HepG2 (cell line): ENCODE results near the gene PLK5. TPM values are rescaled to one million over a fixed set of nuclear protein-coding genes. Genes with fewer than 3 reads are reported as not detected.

Source experiments
- ARID5B ChIP-seq: IDR thresholded peaks from 2 replicates; pipeline ENCODE4 v1.4.0; 2020; ENCODE audit warnings: mild to moderate bottlenecking, missing genetic modification reagents
- CBX5 ChIP-seq: sonication (generic); formaldehyde crosslinking; IDR thresholded peaks from 2 replicates; pipeline ENCODE4 v1.4.0; 2020; ENCODE audit warnings: missing genetic modification reagents, borderline replicate concordance
- HDAC2 ChIP-seq: sonication (generic); formaldehyde crosslinking; IDR thresholded peaks from 2 replicates; pipeline ENCODE4 v1.4.0; 2020; ENCODE audit warnings: missing genetic modification reagents
- ISL2 ChIP-seq: sonication (generic); formaldehyde crosslinking; IDR thresholded peaks from 2 replicates; pipeline ENCODE4 v1.5.0; 2020; ENCODE audit warnings: missing genetic modification reagents
- KDM1A ChIP-seq: IDR thresholded peaks from 2 replicates; pipeline ENCODE4 v1.6.1; 2016; ENCODE audit warnings: missing compliant biosample characterization
- KDM2A ChIP-seq: sonication (generic); formaldehyde crosslinking; IDR thresholded peaks from 2 replicates; pipeline ENCODE4 v1.4.0; 2020; ENCODE audit warnings: low read depth, missing genetic modification reagents, borderline replicate concordance
- MLLT10 ChIP-seq: sonication (generic); formaldehyde crosslinking; IDR thresholded peaks from 2 replicates; pipeline ENCODE4 v1.4.0; 2020; ENCODE audit warnings: missing genetic modification reagents
- NR1H2 ChIP-seq: sonication (generic); formaldehyde crosslinking; IDR thresholded peaks from 2 replicates; pipeline ENCODE4 v1.8.1; 2022; ENCODE audit warnings: low read depth, missing genetic modification reagents, borderline replicate concordance
- PBX2 ChIP-seq: IDR thresholded peaks from 2 replicates; pipeline ENCODE4 v1.6.1; 2016; ENCODE audit warnings: control low read depth
- POLR2AphosphoS5 ChIP-seq: IDR thresholded peaks from 2 replicates; pipeline ENCODE4 v1.6.1; 2012; ENCODE audit warnings: low read depth, low read length
- RAD51 ChIP-seq: fragments of 450-650 bp; IDR thresholded peaks from 2 replicates; pipeline ENCODE4 v1.6.1; 2016; ENCODE audit warnings: borderline replicate concordance
- RBFOX2 ChIP-seq: fragments of 200-400 bp; formaldehyde crosslinking; IDR thresholded peaks from 2 replicates; pipeline ENCODE4 v1.6.1; 2017; ENCODE audit warnings: low read depth, mild to moderate bottlenecking, low read length
- SIN3A ChIP-seq: IDR thresholded peaks from 2 replicates; pipeline ENCODE4 v1.6.1; 2011; ENCODE audit warnings: low read depth, mild to moderate bottlenecking, control low read depth, low read length, borderline replicate concordance
- THAP7 ChIP-seq: sonication (generic); formaldehyde crosslinking; IDR thresholded peaks from 2 replicates; pipeline ENCODE4 v1.8.1; 2023; ENCODE audit warnings: mild to moderate bottlenecking, missing genetic modification reagents
- YEATS2 ChIP-seq: sonication (generic); formaldehyde crosslinking; IDR thresholded peaks from 2 replicates; pipeline ENCODE4 v1.4.0; 2020; ENCODE audit warnings: missing genetic modification reagents, borderline replicate concordance
- ZBTB2 ChIP-seq: sonication (generic); formaldehyde crosslinking; IDR thresholded peaks from 2 replicates; pipeline ENCODE4 v1.8.0; 2022; ENCODE audit warnings: low read depth, missing genetic modification reagents
- ZFX ChIP-seq: sonication (generic); formaldehyde crosslinking; IDR thresholded peaks from 2 replicates; pipeline ENCODE4 v1.4.0; 2020; ENCODE audit warnings: mild to moderate bottlenecking, low read depth, missing genetic modification reagents, moderate library complexity
- ZNF275 ChIP-seq: sonication (generic); formaldehyde crosslinking; IDR thresholded peaks from 2 replicates; pipeline ENCODE4 v1.8.0; 2022; ENCODE audit warnings: missing genetic modification reagents, mild to moderate bottlenecking, inconsistent platforms, borderline replicate concordance
- ZNF598 ChIP-seq: sonication (generic); formaldehyde crosslinking; IDR thresholded peaks from 2 replicates; pipeline ENCODE4 v1.5.1; 2020; ENCODE audit warnings: mild to moderate bottlenecking, missing genetic modification reagents, borderline replicate concordance
- ZNF746 ChIP-seq: sonication (generic); formaldehyde crosslinking; IDR thresholded peaks from 2 replicates; pipeline ENCODE4 v1.8.0; 2022; ENCODE audit warnings: mild to moderate bottlenecking, missing genetic modification reagents
- ZNF747 ChIP-seq: sonication (generic); formaldehyde crosslinking; IDR thresholded peaks from 2 replicates; pipeline ENCODE4 v1.8.1; 2023; ENCODE audit warnings: missing genetic modification reagents, mild to moderate bottlenecking, borderline replicate concordance
- polyA plus RNA-seq, 8 experiments: library from polyadenylated mRNA; depleted of rRNA in 3 of 8; stranded (reverse) in 7 of 8; unstranded in 1 of 8; fragments of >200 nt; fragmentation: Illumina TruSeq in 4 of 8; extraction: Trizol in 4 of 8; gene quantifications; 2 replicates each; pipeline versions ENCODE4 v1.2.1 to v1.2.3, GENCODE V29; 2011 to 2016; ENCODE audit warnings: low read depth in 4 of 8, missing spikeins in 1 of 8, mixed read lengths in 1 of 8; ENCODE audit not compliant: insufficient read depth in 1 of 8
- total RNA-seq, 5 experiments: library from RNA; depleted of rRNA; stranded (reverse); fragments of >200 nt; fragmentation: Illumina TruSeq; extraction: Trizol; gene quantifications; 2 replicates each; pipeline ENCODE4 v1.2.3, GENCODE V29; 2016; ENCODE audit warnings: low read depth in 1 of 5

The PLK5 gene
- total and polyA plus RNA-seq, 2 of the 13 experiments (the other 11 are each of a cell fraction or from before 2014, with no cell fraction given): not detected

- TF ChIP-seq PBX2: peak; percentile 74
- peak; percentile 63; the same call in 1 of the 2 replicates for TF ChIP-seq KDM2A (CRISPR knock-in tag)
- peak; percentile 23; the same call in 1 of the 2 replicates for TF ChIP-seq ARID5B (CRISPR knock-in tag)
- TF ChIP-seq CBX5 (CRISPR knock-in tag): no peak; the same call in 1 of the 2 replicates
- TF ChIP-seq YEATS2 (CRISPR knock-in tag): peak; percentile 82
- peak; percentile 83 for TF ChIP-seq ZBTB2 (CRISPR knock-in tag)
- TF ChIP-seq POLR2AphosphoS5: peak; percentile 85
- TF ChIP-seq RBFOX2: peak; percentile 91
- peak; percentile 94 for TF ChIP-seq KDM1A (CRISPR knock-in tag)
- TF ChIP-seq THAP7 (CRISPR knock-in tag): 0 out of 2 replicates have a peak, but pooled peaks have one; percentile 46
- no peak for TF ChIP-seq MLLT10 (CRISPR knock-in tag)
- TF ChIP-seq ZFX (CRISPR knock-in tag): peak; percentile 53; the same call in 1 of the 2 replicates
- TF ChIP-seq ZNF746 (CRISPR knock-in tag): peak; percentile 40; the same call in 1 of the 2 replicates
- TF ChIP-seq RAD51: peak; percentile 95
- no peak for TF ChIP-seq ISL2 (CRISPR knock-in tag)
- peak; percentile 85; the same call in 1 of the 2 replicates for TF ChIP-seq ZNF598 (CRISPR knock-in tag)
- no peak for TF ChIP-seq NR1H2
- TF ChIP-seq HDAC2: peak; percentile 68
- no peak for TF ChIP-seq ZNF747 (CRISPR knock-in tag)
- TF ChIP-seq SIN3A: 0 out of 2 replicates have a peak, but pooled peaks have one; percentile 25
- peak; percentile 43; the same call in 1 of the 2 replicates for TF ChIP-seq ZNF275
Measured at GRCh38 chr19:1478934-1479707, 44.8 kb upstream of the PLK5 start, which contains the start of gene C19orf25 (continued).
